T-helper 17 cell (primary cell): ENCODE measurements around the gene PNPLA2. TPM values are rescaled to one million over a fixed set of nuclear protein-coding genes. Genes with fewer than 3 reads are reported as not detected.
A peak's percentile ranks its signal among the peaks of the same experiment; 100 is the strongest.

ENCODE experiments used
- ATAC-seq: fragments of 150-1000 bp; cut with Tn5 transposase; 2 replicates; pipeline ENCODE4 v1.10.0; 2021; ENCODE audit warnings: mild to moderate bottlenecking, moderate library complexity
- DNase-seq, 3 donors: peaks; one replicate each; pipeline versions ENCODE4 v3.0.0 to v3.0.0-alpha.2; 2020 to 2021
- H3K9me3 ChIP-seq: one replicate; pipeline ENCODE4 v1.7.0; 2013; ENCODE audit warnings: low read length, mild to moderate bottlenecking; ENCODE audit not compliant: control insufficient read depth, poor library complexity, severe bottlenecking
- H3K27ac Mint-ChIP-seq: one replicate; pipeline ENCODE4 v1.8.0; 2022; ENCODE audit warnings: mild to moderate bottlenecking, moderate library complexity, mixed read lengths
- H3K27me3 Mint-ChIP-seq: one replicate; pipeline ENCODE4 v1.8.0; 2022; ENCODE audit warnings: mixed read lengths
- H3K36me3 Mint-ChIP-seq: one replicate; pipeline ENCODE4 v1.8.0; 2022; ENCODE audit warnings: low read depth, mixed read lengths
- H3K4me1 Mint-ChIP-seq: one replicate; pipeline ENCODE4 v1.8.0; 2022; ENCODE audit warnings: mild to moderate bottlenecking, mixed read lengths
- H3K4me3 Mint-ChIP-seq: one replicate; pipeline ENCODE4 v1.8.0; 2022; ENCODE audit warnings: mild to moderate bottlenecking, moderate library complexity, mixed read lengths
- total RNA-seq, 4 donors: library from RNA in 2 of 4; stranded (reverse) in 2 of 4; gene quantifications; one replicate each; pipeline ENCODE4 v1.2.3 and lab custom pipeline; 2022 to 2026

The PNPLA2 gene
- total RNA-seq, 2 donors from 2014 or later, result 178 to 182 TPM

DNA sequence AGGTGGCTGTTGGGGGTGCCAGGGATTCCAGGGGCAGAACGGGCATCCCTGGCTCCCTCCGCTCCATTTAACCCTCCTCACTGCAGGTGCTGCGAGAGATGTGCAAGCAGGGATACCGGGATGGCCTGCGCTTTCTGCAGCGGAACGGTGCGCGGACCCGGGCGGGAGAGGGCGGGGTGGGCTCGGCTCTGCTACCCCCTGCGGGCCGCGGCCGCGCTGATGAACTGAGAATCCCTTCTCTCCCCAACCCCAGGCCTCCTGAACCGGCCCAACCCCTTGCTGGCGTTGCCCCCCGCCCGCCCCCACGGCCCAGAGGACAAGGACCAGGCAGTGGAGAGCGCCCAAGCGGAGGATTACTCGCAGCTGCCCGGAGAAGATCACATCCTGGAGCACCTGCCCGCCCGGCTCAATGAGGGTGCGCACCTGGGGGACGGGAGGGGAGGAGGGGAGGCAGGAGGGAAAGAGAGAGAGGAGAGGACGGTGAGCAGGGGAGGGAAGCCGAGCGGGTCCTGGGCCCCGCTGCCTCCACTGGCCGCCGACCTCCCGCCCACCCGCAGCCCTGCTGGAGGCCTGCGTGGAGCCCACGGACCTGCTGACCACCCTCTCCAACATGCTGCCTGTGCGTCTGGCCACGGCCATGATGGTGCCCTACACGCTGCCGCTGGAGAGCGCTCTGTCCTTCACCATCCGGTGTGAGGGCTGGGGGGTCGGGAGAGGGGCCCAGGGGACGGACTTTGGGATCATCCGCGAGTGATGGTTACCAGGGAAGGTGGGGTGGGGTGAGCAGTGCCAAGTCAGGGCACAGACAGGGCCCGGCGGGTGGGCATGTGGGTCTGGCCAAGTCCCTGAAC lies 5.0 kb downstream of the PNPLA2 start:
- Mint-ChIP-seq H3K4me1 (peaks cover 8% of the 10 kb centered on the region), H3K27ac (peak overlapping the region; percentile 60), H3K36me3 (peaks cover 2% of the 10 kb centered on the region), H3K27me3 (peaks cover 16% of the 10 kb centered on the region), H3K4me3 (peak overlapping the region; percentile 56)
- DNase-seq (no peak), ATAC-seq (no peak)
- no peaks in the 10 kb centered on the region for H3K9me3 ChIP-seq

DNA sequence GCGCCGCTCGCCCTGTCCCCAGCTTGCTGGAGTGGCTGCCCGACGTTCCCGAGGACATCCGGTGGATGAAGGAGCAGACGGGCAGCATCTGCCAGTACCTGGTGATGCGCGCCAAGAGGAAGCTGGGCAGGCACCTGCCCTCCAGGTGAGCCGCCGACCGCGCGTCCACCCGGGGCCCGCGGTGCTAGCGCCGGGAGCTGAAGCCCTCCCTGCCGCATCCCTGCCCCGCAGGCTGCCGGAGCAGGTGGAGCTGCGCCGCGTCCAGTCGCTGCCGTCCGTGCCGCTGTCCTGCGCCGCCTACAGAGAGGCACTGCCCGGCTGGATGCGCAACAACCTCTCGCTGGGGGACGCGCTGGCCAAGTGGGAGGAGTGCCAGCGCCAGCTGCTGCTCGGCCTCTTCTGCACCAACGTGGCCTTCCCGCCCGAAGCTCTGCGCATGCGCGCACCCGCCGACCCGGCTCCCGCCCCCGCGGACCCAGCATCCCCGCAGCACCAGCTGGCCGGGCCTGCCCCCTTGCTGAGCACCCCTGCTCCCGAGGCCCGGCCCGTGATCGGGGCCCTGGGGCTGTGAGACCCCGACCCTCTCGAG lies 5.7 kb downstream of the PNPLA2 start:
- H3K27me3 Mint-ChIP-seq, result peaks cover 23% of the 10 kb centered on the region
- H3K9me3 ChIP-seq, result no peaks in the 10 kb centered on the region
- H3K36me3 Mint-ChIP-seq, result peaks cover 2% of the 10 kb centered on the region
- DNase-seq (no peak), ATAC-seq (no peak)
- H3K4me3 Mint-ChIP-seq, result no peak overlapping the region
- H3K27ac Mint-ChIP-seq, result peak overlapping the region; percentile 87
- peaks cover 9% of the 10 kb centered on the region for H3K4me1 Mint-ChIP-seq

DNA sequence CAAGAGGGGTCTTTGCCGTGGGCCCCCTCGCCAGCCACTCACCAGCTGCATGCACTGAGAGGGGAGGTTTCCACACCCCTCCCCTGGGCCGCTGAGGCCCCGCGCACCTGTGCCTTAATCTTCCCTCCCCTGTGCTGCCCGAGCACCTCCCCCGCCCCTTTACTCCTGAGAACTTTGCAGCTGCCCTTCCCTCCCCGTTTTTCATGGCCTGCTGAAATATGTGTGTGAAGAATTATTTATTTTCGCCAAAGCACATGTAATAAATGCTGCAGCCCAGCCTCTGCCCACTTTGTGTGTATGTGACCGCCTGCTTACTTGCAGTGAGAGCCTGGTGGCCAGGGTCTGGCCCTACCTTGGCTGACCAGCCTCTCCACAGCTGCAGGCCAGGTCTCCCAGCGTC lies 6.2 kb downstream of the PNPLA2 start:
- no peaks in the 10 kb centered on the region for H3K9me3 ChIP-seq
- H3K27me3 Mint-ChIP-seq, result peaks cover 28% of the 10 kb centered on the region
- H3K4me1 Mint-ChIP-seq, result peaks cover 12% of the 10 kb centered on the region
- no peak for DNase-seq
- peak overlapping the region; percentile 36 for H3K4me3 Mint-ChIP-seq
- H3K36me3 Mint-ChIP-seq, result peaks cover 2% of the 10 kb centered on the region
- no peak for ATAC-seq
- peak overlapping the region; percentile 87 for H3K27ac Mint-ChIP-seq

DNA sequence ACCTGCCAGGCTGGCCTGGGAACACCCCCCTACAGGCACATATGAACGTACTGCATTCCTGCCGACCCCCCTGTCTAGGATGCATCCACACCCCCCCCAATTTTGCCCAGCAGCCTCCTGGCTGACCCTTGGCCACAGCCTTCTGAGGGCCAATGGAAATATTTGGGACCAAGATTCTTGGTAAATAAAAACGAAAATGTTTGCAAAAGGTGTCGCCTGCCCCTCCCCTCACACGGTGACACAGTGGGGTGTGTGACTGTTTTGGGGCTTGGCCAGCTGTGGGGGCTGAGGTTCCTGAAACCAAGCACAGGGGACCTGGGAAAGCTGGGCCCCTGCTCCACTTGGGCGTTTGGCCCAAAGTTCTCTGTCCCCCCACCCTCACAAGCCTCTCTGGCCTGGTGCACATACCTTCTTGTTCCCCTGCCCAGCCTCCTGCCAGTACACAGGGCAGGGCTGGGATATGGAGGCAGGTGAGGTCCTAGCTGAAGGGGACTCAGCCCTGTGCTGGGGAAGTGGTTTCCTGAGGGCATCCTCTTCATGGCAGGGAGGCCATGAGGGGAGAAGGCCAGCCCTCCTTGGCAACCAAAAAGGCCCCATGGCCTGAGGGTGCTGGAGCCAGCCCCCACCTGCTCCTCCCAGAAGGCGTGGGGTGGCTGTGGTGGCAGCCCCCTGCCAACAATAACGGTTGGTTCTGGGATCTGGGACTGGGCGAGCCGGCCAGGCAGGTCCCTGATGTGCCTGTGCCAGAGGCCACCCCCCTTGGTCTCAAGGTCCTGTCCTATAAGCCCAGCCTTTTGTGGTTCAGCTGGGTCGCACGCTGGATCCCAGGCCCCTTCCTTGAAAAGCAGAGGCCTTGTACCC lies 6.9 kb downstream of the PNPLA2 start:
- H3K4me1 Mint-ChIP-seq, result peaks cover 15% of the 10 kb centered on the region
- ATAC-seq (no peak), DNase-seq (no peak)
- no peaks in the 10 kb centered on the region for H3K9me3 ChIP-seq
- peak overlapping the region; percentile 87 for H3K27ac Mint-ChIP-seq
- H3K36me3 Mint-ChIP-seq, result peaks cover 2% of the 10 kb centered on the region
- peaks cover 28% of the 10 kb centered on the region for H3K27me3 Mint-ChIP-seq
- peak overlapping the region; percentile 36 for H3K4me3 Mint-ChIP-seq

DNA sequence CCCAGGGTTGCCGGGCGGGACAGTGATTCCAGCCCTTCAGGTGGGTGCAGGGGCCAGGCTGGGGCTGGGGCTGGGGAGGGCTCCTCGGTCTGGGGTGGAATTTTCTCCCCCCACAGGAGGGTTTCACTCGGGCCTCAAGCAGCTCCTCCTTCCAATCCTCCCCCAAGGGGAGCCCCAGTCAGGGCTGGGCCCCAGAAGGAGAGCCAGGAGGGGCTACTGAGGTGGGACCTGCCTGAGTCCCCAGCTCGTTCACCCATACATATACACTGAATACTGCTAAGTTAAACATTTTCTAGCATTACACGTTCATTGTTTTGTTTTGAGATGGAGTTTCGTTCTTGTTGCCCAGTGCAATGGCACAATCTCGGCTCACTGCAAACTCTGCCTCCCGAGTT lies 7.5 kb downstream of the PNPLA2 start:
- Mint-ChIP-seq H3K36me3 (peaks cover 2% of the 10 kb centered on the region), H3K4me3 (peak overlapping the region; percentile 78), H3K27me3 (peaks cover 28% of the 10 kb centered on the region), H3K27ac (no peak overlapping the region), H3K4me1 (peaks cover 15% of the 10 kb centered on the region)
- ATAC-seq, result no peak
- DNase-seq, result no peak
- H3K9me3 ChIP-seq, result no peaks in the 10 kb centered on the region

DNA sequence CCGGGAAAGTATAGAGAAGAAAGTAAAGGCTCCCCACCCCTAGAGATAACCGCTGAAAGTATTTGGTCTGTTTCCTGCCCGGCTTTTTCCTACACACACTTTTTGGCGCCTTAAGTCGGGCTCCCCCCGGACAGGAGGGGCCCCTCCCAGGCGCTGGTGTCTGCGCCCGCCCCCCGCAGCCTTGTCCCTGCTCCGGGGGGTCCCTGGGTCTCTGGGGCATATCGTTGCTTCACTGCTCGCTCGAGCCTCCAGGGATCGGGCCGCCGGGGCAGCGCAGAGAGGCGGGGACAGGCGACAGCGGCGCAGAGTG lies 8.1 kb downstream of the PNPLA2 start:
- DNase-seq (no peak), ATAC-seq (peak; percentile 5)
- H3K4me3 Mint-ChIP-seq, result peak overlapping the region; percentile 78
- H3K27ac Mint-ChIP-seq, result no peak overlapping the region
- H3K4me1 Mint-ChIP-seq, result peaks cover 17% of the 10 kb centered on the region
- peaks cover 28% of the 10 kb centered on the region for H3K27me3 Mint-ChIP-seq
- no peaks in the 10 kb centered on the region for H3K9me3 ChIP-seq
- H3K36me3 Mint-ChIP-seq, result peaks cover 2% of the 10 kb centered on the region

DNA sequence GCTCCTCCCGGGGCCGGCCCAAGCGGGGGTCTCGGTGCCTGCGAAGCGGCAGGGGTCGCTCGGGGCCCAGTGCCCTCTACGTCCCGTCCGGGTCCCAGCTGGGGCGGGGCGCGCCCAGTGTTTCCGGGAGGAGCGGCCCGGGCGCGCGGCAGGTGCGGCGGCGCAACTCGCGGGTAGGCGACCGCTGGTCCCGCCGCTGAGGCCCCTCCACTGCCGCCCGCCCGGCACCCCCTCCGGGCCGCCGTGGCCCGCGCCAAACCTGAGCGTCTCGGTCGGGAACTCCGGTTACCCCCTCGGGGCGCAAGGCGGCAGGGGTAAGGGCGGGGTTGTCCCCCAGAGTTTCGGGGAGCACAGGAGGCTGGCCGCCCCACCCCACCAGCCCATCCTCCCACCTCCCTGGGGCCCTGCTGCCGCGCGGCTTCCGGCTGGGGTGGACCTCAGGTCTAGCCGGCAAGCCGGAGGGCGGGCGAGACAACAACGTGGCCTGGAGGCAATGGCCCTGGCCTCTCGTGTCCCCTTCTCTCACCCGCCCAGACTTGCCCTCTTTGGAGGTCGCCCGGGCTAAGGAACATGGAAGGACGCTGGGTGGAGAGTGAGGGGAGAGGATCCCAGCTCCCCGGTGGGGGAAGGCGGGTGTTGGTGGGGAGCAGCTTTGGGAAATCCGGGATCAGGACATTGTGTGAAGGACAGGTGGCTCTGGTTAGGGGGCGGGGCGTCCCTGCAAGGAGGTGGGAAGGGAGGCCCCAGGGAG lies 8.6 kb downstream of the PNPLA2 start:
- no peak overlapping the region for H3K27ac Mint-ChIP-seq
- H3K9me3 ChIP-seq, result no peaks in the 10 kb centered on the region
- no peak for DNase-seq
- H3K36me3 Mint-ChIP-seq, result peaks cover 2% of the 10 kb centered on the region
- peak; percentile 10 for ATAC-seq
- H3K4me1 Mint-ChIP-seq, result peaks cover 18% of the 10 kb centered on the region
- H3K27me3 Mint-ChIP-seq, result peaks cover 28% of the 10 kb centered on the region
- peak overlapping the region; percentile 83 for H3K4me3 Mint-ChIP-seq

DNA sequence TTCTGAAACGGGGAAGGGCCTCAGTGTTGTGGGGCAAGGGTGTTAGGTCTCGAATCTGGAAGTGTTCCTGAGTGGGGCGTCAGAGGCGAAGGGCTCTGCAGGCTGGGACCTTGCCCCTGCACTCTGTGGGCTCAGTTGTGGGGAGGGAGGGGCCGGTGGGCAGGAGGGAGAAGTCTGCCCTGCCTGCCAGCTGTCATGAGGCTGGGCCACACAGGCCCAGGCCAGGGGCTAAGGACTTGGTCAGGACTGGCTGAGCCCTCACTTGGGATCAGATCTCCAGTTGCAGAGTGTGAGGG lies 9.1 kb downstream of the PNPLA2 start, which contains the start of gene CRACR2B:
TSS of gene CRACR2B (plus strand) at position 23 of the 296 bp plus-strand sequence. CDS start 689 bp downstream, outside the sequence.
- peaks cover 2% of the 10 kb centered on the region for H3K36me3 Mint-ChIP-seq
- peaks cover 28% of the 10 kb centered on the region for H3K27me3 Mint-ChIP-seq
- no peak within 1 kb of the TSS for H3K27ac Mint-ChIP-seq
- peaks cover 18% of the 10 kb centered on the region for H3K4me1 Mint-ChIP-seq
- no peak for ATAC-seq
- H3K4me3 Mint-ChIP-seq, result peak within 1 kb of the TSS; percentile 83
- H3K9me3 ChIP-seq, result no peaks in the 10 kb centered on the region
- no peak for DNase-seq

DNA sequence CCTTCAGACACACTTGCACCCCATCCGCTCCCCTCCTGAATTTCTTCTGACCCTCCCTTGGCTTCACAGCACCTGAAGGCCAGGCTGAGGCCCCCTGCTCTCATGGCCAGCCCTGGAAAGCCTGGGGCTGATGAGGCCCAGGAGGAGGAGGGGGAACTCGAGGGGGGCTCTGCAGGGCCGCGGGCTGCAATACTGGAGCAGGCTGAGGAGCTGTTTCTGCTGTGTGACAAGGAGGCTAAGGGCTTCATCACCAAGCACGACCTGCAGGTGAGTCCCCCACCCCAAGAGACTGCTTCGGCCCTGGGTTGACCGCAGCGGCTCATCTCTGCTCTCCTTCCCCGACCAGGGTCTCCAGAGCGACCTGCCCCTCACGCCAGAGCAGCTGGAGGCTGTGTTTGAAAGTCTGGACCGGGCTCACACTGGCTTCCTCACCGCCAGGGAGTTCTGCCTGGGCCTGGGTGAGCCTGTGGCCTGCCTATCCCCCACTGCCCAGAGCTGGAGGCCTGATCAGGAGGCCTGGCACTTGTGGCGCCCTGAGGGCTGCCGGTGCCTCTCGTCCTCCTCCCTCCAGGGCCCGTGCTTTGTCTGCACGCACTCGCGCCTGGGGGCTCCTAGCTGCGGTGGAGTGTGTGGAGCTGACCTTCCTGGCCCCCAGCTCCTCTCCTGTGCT lies 9.9 kb downstream of the PNPLA2 start:
- no peaks in the 10 kb centered on the region for H3K9me3 ChIP-seq
- Mint-ChIP-seq H3K36me3 (peaks cover 2% of the 10 kb centered on the region), H3K4me3 (peak overlapping the region; percentile 83), H3K4me1 (peaks cover 19% of the 10 kb centered on the region), H3K27ac (no peak overlapping the region), H3K27me3 (peaks cover 28% of the 10 kb centered on the region)
- no peak for ATAC-seq
- no peak for DNase-seq

DNA sequence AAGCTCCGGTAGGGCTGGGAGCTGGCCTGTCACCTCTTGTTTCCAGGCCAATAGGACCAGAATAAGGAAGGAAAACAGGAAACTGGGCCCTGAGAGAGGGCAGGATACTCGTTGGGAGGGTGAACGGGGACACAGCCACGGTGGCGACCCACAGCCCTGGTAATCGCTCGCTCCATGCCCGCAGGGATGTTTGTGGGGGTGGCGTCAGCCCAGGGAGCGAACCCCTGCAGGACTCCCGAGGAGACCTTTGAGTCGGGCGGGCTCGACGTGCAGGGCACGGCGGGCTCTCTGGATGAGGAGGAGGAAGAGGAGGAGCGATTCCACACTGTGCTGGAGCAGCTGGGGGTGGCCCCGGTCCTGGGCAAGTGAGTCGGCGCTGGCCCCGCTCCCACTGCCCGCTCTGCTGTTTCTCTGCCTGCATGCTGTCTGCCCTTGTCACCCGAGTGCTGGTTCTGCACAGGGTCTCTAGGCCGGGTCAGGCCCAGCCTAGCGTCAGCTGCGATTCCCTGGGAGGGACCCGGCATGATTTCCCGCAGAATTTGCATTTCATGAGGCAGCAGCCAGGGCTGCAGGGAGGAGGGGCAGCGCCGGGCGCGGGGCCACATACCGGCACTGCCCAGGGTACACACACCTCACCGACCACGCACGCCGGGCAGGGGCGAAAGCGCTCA lies 10.6 kb downstream of the PNPLA2 start:
- H3K4me3 Mint-ChIP-seq, result peak overlapping the region; percentile 80
- H3K36me3 Mint-ChIP-seq, result peaks cover 2% of the 10 kb centered on the region
- peaks cover 25% of the 10 kb centered on the region for H3K4me1 Mint-ChIP-seq
- H3K27ac Mint-ChIP-seq, result no peak overlapping the region
- ATAC-seq (no peak), DNase-seq (no peak)
- no peaks in the 10 kb centered on the region for H3K9me3 ChIP-seq
- H3K27me3 Mint-ChIP-seq, result peaks cover 28% of the 10 kb centered on the region

DNA sequence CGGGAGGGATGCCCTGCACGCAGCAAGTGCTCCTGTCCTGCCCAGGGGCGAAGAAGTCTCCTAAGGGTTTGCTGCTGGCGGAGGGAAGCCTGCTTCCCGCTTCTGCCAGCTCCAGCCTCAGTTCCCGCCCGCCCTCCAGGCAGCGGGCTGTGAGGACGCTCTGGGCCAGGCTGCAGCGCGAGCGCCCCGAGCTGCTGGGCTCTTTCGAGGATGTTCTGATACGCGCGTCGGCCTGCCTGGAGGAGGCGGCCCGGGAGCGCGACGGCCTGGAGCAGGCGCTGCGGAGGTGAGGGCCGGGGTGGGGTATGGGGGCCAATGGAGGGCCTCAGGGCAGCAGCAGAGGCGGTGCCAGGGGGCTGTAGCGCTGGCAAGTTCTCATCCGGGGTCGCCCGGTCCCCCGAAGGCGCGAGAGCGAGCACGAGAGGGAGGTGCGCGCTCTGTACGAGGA lies 11.2 kb downstream of the PNPLA2 start:
- peak overlapping the region; percentile 80 for H3K4me3 Mint-ChIP-seq
- no peak for DNase-seq
- peaks cover 26% of the 10 kb centered on the region for H3K4me1 Mint-ChIP-seq
- H3K27ac Mint-ChIP-seq, result no peak overlapping the region
- H3K9me3 ChIP-seq, result no peaks in the 10 kb centered on the region
- H3K36me3 Mint-ChIP-seq, result peaks cover 2% of the 10 kb centered on the region
- H3K27me3 Mint-ChIP-seq, result peaks cover 28% of the 10 kb centered on the region
- peak; percentile 8 for ATAC-seq
